NCI-H460 (cell line): Measurements from ENCODE around the gene SEL1L3. TPM values are rescaled to one million over a fixed set of nuclear protein-coding genes. Genes with fewer than 3 reads are reported as not detected.

Experiments
- DNase-seq: peaks from one replicate; pipeline ENCODE4 v3.0.0-alpha.2; 2016; ENCODE audit warnings: low read depth; ENCODE audit errors: extremely low read depth
- total RNA-seq: library from RNA; depleted of rRNA; stranded (reverse); fragments of >200 nt; shearing (Covaris generic); gene quantifications from 2 replicates; pipeline ENCODE4 v1.2.3, GENCODE V29; 2014

SEL1L3 gene
- total RNA-seq, 1 experiment from 2014 or later: 95.3 TPM

GRCh38 chr4:25821267-25821666 lies 41.5 kb downstream of the SEL1L3 start:
- no peak for DNase-seq

GRCh38 chr4:25818876-25819275 lies 43.9 kb downstream of the SEL1L3 start:
- DNase-seq: no peak

- DNase-seq: no peak
Observed at GRCh38 chr4:25818371-25818871, 44.4 kb downstream of the SEL1L3 start.

GRCh38 chr4:25817059-25817681 lies 45.6 kb downstream of the SEL1L3 start:
- no peak for DNase-seq

DNA sequence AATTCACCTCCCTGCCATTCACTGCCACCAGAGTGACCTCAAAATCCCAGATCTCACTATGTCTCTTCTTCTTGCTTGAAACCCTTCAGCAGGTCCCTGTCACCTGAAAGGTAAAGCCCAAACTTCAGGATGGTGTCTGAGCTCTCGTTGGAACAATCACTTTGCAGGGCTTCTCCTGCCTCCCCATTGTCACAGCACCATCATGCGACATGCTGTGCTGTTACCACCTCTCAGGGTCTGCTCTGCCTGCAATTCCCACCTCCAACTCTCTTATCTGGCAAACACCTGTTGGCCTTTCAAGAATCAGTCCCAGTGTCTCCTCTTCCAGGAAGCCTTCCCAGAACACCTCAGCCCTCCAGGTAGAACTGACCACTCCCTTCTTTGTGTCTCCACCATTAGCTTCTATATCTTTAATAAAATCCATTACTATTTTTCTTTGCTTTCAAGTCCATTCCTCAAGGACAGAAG lies 46.2 kb downstream of the SEL1L3 start:
- no peak for DNase-seq

DNA sequence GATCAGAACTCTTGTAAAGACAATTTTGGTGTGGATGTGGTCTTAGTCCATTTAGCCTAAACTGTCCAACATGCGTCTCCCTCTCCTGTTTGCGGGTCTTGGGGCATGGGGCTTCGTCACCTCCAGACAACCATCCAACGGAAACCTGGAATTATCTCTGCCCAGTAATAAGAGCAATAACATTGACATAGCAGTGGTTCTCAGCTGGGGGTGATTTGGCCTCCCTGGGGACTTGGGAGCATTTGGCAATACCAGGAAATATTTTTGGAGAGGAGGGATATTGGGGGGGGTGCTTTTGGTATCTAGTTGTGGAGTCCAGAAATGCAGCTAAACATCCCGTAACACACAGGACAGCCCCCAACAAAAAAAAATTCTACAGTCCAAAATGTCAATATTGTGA lies 47.2 kb downstream of the SEL1L3 start:
- DNase-seq: no peak

- DNase-seq: no peak
Observed at GRCh38 chr4:25814301-25815136, 48.3 kb downstream of the SEL1L3 start.

DNA sequence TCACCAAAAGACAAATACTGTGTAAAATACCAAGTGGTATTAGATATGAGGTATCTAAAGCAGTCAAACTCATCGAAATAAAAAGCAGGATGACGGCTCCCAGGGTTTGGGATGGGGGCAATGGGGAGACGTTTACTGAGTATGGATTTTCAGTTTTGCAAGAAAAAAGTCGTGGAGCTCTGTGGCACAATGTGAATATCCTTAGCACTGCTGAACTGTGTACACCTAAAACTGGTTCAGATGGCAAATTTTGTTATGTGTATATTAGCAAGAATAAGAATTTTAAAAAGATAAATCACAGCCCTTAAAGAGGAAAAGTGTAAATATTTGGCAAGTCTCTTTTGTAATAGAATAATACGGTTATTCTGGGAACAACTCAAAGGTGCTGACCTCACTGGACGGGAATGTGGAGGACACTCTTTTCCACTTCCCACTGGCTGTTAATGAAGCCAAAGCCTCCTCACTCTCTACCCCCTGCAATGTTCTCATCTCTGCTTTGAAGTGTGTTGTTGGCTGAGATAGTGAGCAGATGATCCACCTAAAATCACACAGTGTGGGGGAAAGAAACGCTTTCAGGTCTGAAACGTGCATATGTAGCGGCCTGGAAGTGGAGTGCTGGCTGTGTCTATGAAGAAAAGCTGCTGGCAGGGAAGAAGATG lies 49.2 kb downstream of the SEL1L3 start:
- DNase-seq: no peak

DNA sequence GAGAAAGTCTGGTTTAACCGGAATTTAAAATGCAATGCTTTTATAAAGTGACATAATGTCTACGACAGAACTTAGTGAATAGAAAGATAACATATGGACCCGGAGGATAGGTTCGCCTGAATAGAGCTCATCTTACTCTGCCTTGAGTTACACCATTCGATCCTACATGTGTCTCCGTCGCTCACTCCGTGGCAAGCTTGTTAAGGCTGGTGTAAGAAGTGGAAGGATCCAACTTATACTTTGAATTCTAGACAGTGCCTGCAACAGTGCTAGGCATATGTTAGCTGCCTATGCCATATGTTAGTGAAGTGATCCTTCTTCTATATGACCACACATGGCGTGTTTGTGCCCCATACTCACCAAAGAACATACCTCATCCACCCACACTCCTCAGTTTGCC lies 50.9 kb downstream of the SEL1L3 start:
- no peak for DNase-seq

DNA sequence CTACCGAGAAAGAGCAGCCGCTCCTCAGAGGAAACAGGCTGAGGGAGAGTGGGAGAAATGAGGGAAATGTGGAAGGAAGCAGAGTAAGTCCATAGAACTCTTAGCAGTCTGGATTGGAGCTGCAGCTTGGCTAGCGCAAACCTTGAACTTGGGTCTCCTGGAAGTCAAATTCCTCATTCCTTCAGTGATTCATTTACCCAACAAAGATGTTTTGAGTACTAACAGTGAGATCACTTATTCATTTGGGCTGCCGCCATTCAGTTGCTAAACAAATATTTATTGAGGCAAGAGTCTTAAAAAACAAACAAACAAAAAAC lies 51.5 kb downstream of the SEL1L3 start:
- no peak for DNase-seq

DNA sequence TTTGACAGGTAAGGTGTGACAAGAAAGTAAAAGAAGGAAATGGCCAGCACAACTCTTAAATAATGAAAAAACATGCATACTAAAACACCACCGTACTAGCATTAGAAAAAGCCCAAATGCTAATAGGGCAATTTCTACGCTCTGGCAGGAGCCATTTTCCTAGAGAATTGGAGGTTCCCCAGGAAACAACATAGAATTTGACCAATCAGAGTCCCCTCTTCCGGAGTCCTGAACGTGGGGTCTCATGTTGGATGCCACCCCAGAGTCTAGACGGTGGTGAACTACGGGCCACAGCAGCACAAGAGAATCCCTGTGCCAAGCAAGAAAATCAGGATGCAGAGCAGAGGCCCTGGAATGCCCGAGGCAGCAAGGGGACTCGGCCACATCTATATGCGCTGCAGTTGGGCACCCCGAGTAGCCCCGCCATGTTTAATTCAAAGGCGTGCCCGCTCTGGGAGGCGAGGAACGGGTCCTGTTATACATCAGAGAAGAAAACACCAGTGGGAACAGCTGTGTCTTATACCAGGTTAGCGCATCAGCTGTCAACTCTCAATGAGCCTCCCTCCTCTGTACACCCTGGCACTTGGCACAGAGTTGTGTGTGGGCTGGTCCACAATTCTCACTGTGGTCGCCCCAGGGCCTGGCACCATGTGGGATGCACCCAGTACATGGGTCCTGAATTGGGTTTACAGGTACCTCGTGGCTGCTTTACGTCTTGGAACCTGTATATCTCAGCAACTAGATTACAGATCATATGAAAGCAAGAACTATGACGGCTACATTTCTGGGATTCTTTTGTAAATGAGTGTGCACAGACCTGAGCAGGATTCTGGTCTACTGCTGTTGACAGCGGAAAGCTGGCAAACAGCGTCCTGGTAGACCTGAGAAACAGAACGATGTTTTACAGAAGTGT lies 52.1 kb downstream of the SEL1L3 start:
- DNase-seq: no peak

DNA sequence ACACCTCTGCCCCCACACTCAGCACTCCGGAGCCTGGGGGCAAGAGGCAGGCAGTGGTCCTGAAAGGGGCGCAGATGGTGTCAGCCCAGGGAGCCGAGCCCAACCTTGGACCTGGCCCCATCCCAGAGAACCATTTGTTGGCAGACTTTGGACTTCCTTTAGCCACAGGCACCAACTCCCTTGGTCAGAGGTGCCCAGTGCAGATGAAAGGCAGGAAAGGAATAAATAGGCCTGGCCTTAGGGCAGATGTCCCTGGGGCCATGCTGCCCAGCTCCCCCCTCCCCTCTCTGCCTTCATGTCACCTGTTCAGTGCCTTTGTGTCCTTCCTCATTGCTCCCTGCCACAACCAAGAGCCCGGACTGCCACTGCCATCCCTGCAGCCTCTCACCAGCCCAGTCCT lies 52.8 kb downstream of the SEL1L3 start:
- no peak for DNase-seq

- DNase-seq: no peak
Observed at GRCh38 chr4:25807102-25807728, 55.6 kb downstream of the SEL1L3 start.

DNA sequence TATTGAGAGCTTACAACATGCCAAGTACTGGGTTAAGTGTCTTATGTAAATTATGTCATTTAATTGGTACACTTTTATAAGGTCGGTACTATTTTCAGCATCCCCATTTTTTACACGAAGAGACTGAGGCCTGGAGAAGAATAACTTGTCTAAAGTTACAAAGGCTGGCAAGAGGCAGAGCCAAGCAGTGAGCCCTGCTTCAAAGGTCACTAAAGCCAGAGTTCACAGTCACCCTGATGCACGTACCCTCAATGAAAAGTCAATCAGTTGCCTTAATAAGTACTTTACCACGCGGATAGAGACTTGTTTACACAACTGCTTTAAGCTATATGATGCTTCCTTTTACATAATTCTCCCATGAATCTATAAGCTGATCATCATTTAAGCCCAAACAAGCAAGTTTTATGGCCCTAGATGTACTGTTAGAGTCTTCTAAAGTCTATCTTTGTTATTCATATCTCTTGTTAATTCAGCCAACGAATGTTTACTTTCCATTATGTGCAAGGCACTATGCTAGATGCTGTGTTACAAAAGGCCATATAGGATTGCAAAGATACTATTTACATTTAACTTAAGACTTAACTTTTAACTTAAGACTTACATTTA lies 57.4 kb downstream of the SEL1L3 start:
- no peak for DNase-seq

GRCh38 chr4:25803720-25804225 lies 59.0 kb downstream of the SEL1L3 start:
- DNase-seq: no peak

- no peak for DNase-seq
Observed at GRCh38 chr4:25801594-25801993, 61.2 kb downstream of the SEL1L3 start.

DNA sequence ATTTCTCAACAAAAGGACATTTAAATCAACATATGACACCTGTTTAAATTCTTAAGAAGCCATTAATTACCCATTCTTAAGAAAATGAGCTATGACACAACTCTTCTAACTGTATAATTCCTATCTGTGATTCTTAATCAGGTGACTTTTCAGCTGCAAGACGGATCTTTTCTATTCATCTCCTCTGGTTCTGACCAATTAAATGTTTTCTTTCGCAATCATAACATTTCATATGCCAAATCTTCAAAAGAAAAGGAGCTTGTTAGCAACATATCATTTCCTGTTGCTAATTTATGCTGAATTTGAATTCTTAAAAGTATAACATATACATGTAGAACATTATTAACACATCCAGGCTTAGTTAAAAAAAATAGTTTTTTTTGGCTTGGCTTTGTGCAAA lies 62.5 kb downstream of the SEL1L3 start:
- no peak for DNase-seq

- no peak for DNase-seq
Observed at GRCh38 chr4:25799522-25799921, 63.3 kb downstream of the SEL1L3 start.

- DNase-seq: no peak
Observed at GRCh38 chr4:25797136-25797535, 65.7 kb downstream of the SEL1L3 start.
